MCF 10A (cell line): Measurements from ENCODE around the gene TRIM63. TPM values are rescaled to one million over a fixed set of nuclear protein-coding genes. Genes with fewer than 3 reads are reported as not detected.

Experiments used
- BruUV-seq: library from RNA; stranded (reverse); fragments of 400-500 nt; replicated peaks from 2 replicates; lab custom pipeline; 2021; lab: Mats Ljungman, UMichigan
- CTCF ChIA-PET: fragments of 300-600 bp; sonication (Branson Sonifier 250); formaldehyde crosslinking; extraction: SDS; loops from one replicate; lab custom pipeline; 2021; ENCODE audit warnings: antibody characterized with exemption, inconsistent platforms; lab: Yijun Ruan, JAX
- POLR2A ChIA-PET: fragments of 300-600, 350-650 bp; sonication (Branson Sonifier 250); formaldehyde crosslinking; extraction: SDS; loops from one replicate; lab custom pipeline; 2020; ENCODE audit warnings: antibody characterized with exemption, inconsistent platforms; lab: Yijun Ruan, JAX
- DNase-seq: peaks from one replicate; pipeline ENCODE4 v3.0.0-alpha.2; 2018; ENCODE audit not compliant: unreplicated experiment
- H3K27ac Mint-ChIP-seq: one replicate; pipeline ENCODE4 v1.8.0; 2022; ENCODE audit warnings: mild to moderate bottlenecking, low read depth, mixed read lengths; ENCODE audit not compliant: unreplicated experiment
- H3K27me3 Mint-ChIP-seq: one replicate; pipeline ENCODE4 v1.8.0; 2022; ENCODE audit warnings: mixed read lengths; ENCODE audit not compliant: insufficient read depth, unreplicated experiment
- H3K36me3 Mint-ChIP-seq: one replicate; pipeline ENCODE4 v1.8.0; 2022; ENCODE audit warnings: mild to moderate bottlenecking, moderate library complexity, mixed read lengths; ENCODE audit not compliant: insufficient read depth, unreplicated experiment
- H3K4me1 Mint-ChIP-seq: one replicate; pipeline ENCODE4 v1.8.0; 2022; ENCODE audit warnings: mixed read lengths; ENCODE audit not compliant: insufficient read depth, unreplicated experiment
- H3K4me3 Mint-ChIP-seq: one replicate; pipeline ENCODE4 v1.8.0; 2022; ENCODE audit warnings: mild to moderate bottlenecking, moderate library complexity, mixed read lengths; ENCODE audit not compliant: unreplicated experiment
- H3K9me3 Mint-ChIP-seq: one replicate; pipeline ENCODE4 v1.8.0; 2022; ENCODE audit warnings: mixed read lengths; ENCODE audit not compliant: unreplicated experiment
- CTCF ChIP-seq: fragments of 200-600 bp; IDR thresholded peaks from one replicate; pipeline ENCODE4 v1.8.0; 2022; ENCODE audit warnings: antibody characterized with exemption, mild to moderate bottlenecking; ENCODE audit not compliant: unreplicated experiment
- intact Hi-C: fragments of 100-400 bp; cut with micrococcal nuclease; formaldehyde crosslinking; loops from 2 replicates; pipeline ENCODE4 v1.14.1; 2022
- total RNA-seq: library from RNA; stranded (reverse); gene quantifications from 2 replicates; pipeline ENCODE4 v1.2.3, GENCODE V29; 2022

The TRIM63 gene
- total RNA-seq, 1 experiment from 2014 or later: not detected

DNA sequence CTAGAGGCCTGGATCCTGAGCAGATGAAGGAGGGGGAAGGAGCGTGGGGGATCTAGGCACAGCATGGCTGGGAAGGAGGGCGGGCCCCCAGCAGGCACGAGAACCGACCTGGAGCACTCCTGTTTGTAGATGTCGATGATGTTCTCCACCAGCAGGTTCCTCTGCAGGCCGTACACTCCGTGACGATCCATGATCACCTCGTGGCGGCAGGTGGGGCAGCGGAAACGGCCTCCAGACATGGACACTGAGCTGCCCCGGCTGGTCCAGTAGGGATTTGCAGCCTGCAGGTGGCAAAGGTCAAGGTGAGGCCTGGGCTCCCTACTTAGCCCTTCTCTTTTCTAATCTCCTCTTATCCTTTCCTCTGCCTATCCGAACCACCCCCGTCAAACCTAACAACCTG is 1.3 kb downstream of the TRIM63 start:
- TF ChIP-seq CTCF: no peak
- ChIA-PET CTCF (interaction anchor here (0.6 kb wide), 1 partner anchor 19 kb away, joined by 3 read pairs; no protein-coding TSS in a partner anchor), POLR2A (interaction anchor here (0.8 to 0.9 kb wide), 2 partner anchors 12 to 18 kb away, joined by 3 read pairs; no protein-coding TSS in a partner anchor)
- no peak for DNase-seq
- intact Hi-C loops: no loop called here
- Mint-ChIP-seq H3K36me3 (no peaks in the 10 kb centered on the region), H3K4me1 (no peaks in the 10 kb centered on the region), H3K4me3 (no peak overlapping the region), H3K9me3 (no peaks in the 10 kb centered on the region), H3K27ac (no peak overlapping the region), H3K27me3 (peaks cover 10% of the 10 kb centered on the region)
- BruUV-seq: no TSS peak

DNA sequence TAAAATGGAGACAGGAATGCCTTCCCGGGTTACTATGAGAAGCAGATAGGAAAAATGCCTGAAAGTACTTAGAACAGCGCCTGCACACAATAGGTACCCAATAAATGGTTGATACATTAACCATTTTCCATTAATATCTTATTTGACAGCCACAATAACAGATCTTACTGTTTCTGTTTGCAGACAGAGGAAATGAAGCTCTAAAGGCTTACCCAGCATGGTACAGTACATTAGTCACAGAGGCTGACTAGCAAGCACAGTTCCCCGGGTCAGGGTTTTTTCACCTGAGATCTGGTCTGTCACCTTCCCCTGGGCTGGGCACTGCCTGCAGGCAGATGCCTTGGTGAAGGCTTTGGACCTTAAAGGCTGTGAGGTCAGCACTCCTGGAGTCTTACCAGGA is 2.9 kb downstream of the TRIM63 start:
- ChIA-PET CTCF (interaction anchor here (0.6 kb wide), 2 partner anchors 65 to 105 kb away, joined by 3 to 4 read pairs; partner anchors contain the start of gene ZNF593), POLR2A (interaction anchor here (0.5 to 1.4 kb wide), 2 partner anchors 13 to 52 kb away, joined by 3 read pairs; no protein-coding TSS in a partner anchor)
- Mint-ChIP-seq H3K27me3 (peaks cover 15% of the 10 kb centered on the region), H3K36me3 (no peaks in the 10 kb centered on the region), H3K27ac (no peak overlapping the region), H3K4me3 (no peak overlapping the region), H3K4me1 (no peaks in the 10 kb centered on the region), H3K9me3 (no peaks in the 10 kb centered on the region)
- intact Hi-C loops: no loop called here
- no TSS peak for BruUV-seq
- no peak for TF ChIP-seq CTCF
- DNase-seq: no peak

GRCh38 chr1:26060832-26061574 is 6.4 kb downstream of the TRIM63 start:
- DNase-seq: no peak
- POLR2A ChIA-PET: interaction anchor here (0.9 kb wide), 1 partner anchor 66 kb away, joined by 3 read pairs; no protein-coding TSS in a partner anchor
- H3K4me1 Mint-ChIP-seq: no peaks in the 10 kb centered on the region
- CTCF ChIA-PET: interaction anchor here (0.6 kb wide), 1 partner anchor 164 kb away, joined by 3 read pairs; no protein-coding TSS in a partner anchor
- H3K36me3 Mint-ChIP-seq: no peaks in the 10 kb centered on the region
- H3K4me3 Mint-ChIP-seq: no peak overlapping the region
- no peaks in the 10 kb centered on the region for H3K9me3 Mint-ChIP-seq
- intact Hi-C loops: no loop called here
- no TSS peak for BruUV-seq
- TF ChIP-seq CTCF: no peak
- peaks cover 37% of the 10 kb centered on the region for H3K27me3 Mint-ChIP-seq
- no peak overlapping the region for H3K27ac Mint-ChIP-seq

GRCh38 chr1:26059906-26060305 is 7.5 kb downstream of the TRIM63 start:
- Mint-ChIP-seq H3K4me3 (no peak overlapping the region), H3K9me3 (no peaks in the 10 kb centered on the region), H3K27ac (no peak overlapping the region), H3K36me3 (no peaks in the 10 kb centered on the region), H3K4me1 (no peaks in the 10 kb centered on the region), H3K27me3 (peaks cover 48% of the 10 kb centered on the region)
- ChIA-PET POLR2A (interaction anchor here (0.7 to 0.8 kb wide), 2 partner anchors 18 to 110 kb away, joined by 3 to 4 read pairs; partner anchors contain the start of gene ZNF593), CTCF (interaction anchor here (2.5 kb wide), 1 partner anchor 24 kb away, joined by 8 read pairs; no protein-coding TSS in a partner anchor)
- intact Hi-C loops: no loop called here
- BruUV-seq: no TSS peak
- no peak for DNase-seq
- no peak for TF ChIP-seq CTCF
